Tibial artery (tissue), 4 donors: Measurements from ENCODE around the gene SUMO3.
"Not testable (repeated sequence)": the region's sequence is repeated elsewhere in the genome, so short reads cannot be mapped to it uniquely, and the experiment has no call there.

Experiments used
- DNase-seq, 2 donors: peaks; one replicate each; pipeline ENCODE4 v3.0.0-alpha.2; 2019
- H3K27ac ChIP-seq, 2 donors: fragments of 200-600 bp; sonication (generic) in 1 of 2; 1 replicate in 1 of 2; 2 replicates in 1 of 2; pipeline ENCODE4 v1.5.1; 2018 to 2019; ENCODE audit warnings: mild to moderate bottlenecking in 1 of 2
- H3K27me3 ChIP-seq, 2 donors: fragments of 200-600 bp; sonication (generic) in 1 of 2; one replicate each; pipeline versions ENCODE4 v1.5.1 to v1.6.0; 2016 to 2019
- H3K36me3 ChIP-seq, 3 donors: fragments of 200-600 bp; sonication (generic) in 2 of 3; one replicate each; pipeline ENCODE4 v1.5.1; 2016 to 2019; ENCODE audit warnings: mild to moderate bottlenecking in 2 of 3
- H3K4me1 ChIP-seq, 4 donors: fragments of 200-600 bp; sonication (generic) in 2 of 4; 1 replicate in 3 of 4; 2 replicates in 1 of 4; pipeline ENCODE4 v1.5.1; 2016 to 2019
- H3K4me3 ChIP-seq, 2 donors: fragments of 200-600 bp; sonication (generic) in 1 of 2; 1 replicate in 1 of 2; 2 replicates in 1 of 2; pipeline ENCODE4 v1.5.1; 2018 to 2019; ENCODE audit warnings: mild to moderate bottlenecking in 2 of 2
- H3K9me3 ChIP-seq, 3 donors: fragments of 200-600 bp; sonication (generic) in 1 of 3; one replicate each; pipeline ENCODE4 v1.5.1; 2016 to 2019
- intact Hi-C: fragments of 100-400 bp; cut with DNase I; formaldehyde crosslinking; loops from one replicate; pipeline ENCODE4 v1.15.0; 2023; ENCODE audit warnings: low total_unique reads
- TF ChIP-seq, protein P1 (sequence below), 2 experiments: fragments of 200-600 bp in 1 of 2; fragments of 450-650 bp in 1 of 2; IDR thresholded peaks; one replicate each; pipeline ENCODE4 v1.5.1; 2017 to 2019; ENCODE audit warnings: antibody characterized with exemption in 2 of 2, mild to moderate bottlenecking in 1 of 2, moderate library complexity in 1 of 2

The SUMO3 gene

DNA sequence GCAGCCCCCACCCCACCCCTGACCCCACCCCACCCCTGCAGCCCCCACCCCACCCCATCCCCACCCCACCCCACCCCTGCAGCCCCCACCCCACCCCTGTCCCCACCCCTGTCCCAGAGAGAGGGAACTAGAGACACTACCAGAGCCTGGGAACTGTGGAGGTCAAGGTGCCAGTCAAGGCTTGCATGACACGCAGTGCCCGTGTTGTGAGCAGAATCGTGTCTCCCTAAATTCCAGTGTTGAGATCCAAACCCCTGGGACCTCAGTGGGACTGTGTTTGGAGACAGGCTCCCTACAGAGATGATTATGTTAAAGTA lies 18.4 kb upstream of the SUMO3 start:
- H3K9me3 ChIP-seq: no peaks in the 10 kb centered on the region
- no peak overlapping the region for H3K27ac ChIP-seq
- TF ChIP-seq, protein P1, sequence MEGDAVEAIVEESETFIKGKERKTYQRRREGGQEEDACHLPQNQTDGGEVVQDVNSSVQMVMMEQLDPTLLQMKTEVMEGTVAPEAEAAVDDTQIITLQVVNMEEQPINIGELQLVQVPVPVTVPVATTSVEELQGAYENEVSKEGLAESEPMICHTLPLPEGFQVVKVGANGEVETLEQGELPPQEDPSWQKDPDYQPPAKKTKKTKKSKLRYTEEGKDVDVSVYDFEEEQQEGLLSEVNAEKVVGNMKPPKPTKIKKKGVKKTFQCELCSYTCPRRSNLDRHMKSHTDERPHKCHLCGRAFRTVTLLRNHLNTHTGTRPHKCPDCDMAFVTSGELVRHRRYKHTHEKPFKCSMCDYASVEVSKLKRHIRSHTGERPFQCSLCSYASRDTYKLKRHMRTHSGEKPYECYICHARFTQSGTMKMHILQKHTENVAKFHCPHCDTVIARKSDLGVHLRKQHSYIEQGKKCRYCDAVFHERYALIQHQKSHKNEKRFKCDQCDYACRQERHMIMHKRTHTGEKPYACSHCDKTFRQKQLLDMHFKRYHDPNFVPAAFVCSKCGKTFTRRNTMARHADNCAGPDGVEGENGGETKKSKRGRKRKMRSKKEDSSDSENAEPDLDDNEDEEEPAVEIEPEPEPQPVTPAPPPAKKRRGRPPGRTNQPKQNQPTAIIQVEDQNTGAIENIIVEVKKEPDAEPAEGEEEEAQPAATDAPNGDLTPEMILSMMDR (IDR thresholded peaks at IDR 0.05): no peak
- H3K4me1 ChIP-seq: peaks cover 0 to 6% (median 3%) of the 10 kb centered on the region in 4 donors
- no peak overlapping the region for H3K4me3 ChIP-seq
- intact Hi-C loops: no loop called here
- H3K27me3 ChIP-seq: peaks cover 0 to 18% of the 10 kb centered on the region in 2 donors
- no peak for DNase-seq
- no peaks in the 10 kb centered on the region for H3K36me3 ChIP-seq

GRCh38 chr21:44835647-44835973 lies 17.7 kb upstream of the SUMO3 start:
- Histone ChIP-seq H3K27me3 (peaks cover 0 to 15% of the 10 kb centered on the region in 2 donors), H3K36me3 (no peaks in the 10 kb centered on the region), H3K4me3 (no peak overlapping the region), H3K27ac (no peak overlapping the region), H3K9me3 (no peaks in the 10 kb centered on the region), H3K4me1 (peaks cover 0 to 6% (median 3%) of the 10 kb centered on the region in 4 donors)
- TF ChIP-seq, protein P1 (IDR thresholded peaks at IDR 0.05): no peak
- DNase-seq: peak in 1 of 2 donors; percentile 44
- intact Hi-C loops: no loop called here

DNA sequence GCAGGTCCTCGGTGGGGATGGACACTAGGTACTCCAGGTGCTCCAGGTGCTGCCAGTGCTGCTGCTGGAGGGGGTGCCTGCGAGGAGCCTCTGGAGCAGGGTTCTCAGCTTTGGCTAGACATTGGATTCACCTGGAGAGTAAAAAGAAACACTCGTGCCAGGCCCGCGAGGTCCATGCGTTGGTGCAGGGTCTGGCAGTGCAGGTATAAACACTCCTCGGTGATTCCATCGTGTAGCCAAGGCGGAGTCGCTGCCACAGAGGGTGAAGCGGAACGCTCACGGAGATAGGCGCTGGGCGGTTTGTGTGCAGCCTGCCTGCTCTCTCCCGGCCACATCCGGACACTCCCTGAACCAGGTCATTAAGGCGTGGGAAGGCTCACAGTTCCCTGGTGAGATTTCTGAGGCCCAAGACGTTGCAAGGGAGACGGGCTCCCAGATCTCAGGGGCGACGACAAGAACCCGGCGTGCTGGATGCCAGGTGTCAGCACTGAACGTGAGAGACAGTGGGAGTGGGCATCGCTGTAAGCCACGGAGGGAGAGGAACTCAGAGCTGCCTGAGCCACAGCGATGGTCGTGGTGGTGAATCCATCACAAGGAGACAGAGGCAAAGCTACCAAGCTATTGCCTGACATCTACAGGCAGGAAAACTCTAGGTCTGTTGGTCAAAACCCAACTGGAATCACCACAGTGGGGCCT lies 17.2 kb upstream of the SUMO3 start:
- H3K27ac ChIP-seq: no peak overlapping the region
- TF ChIP-seq, protein P1 (IDR thresholded peaks at IDR 0.05): no peak
- H3K4me3 ChIP-seq: no peak overlapping the region
- H3K4me1 ChIP-seq: peaks cover 0 to 6% (median 3%) of the 10 kb centered on the region in 4 donors
- intact Hi-C loops: loop anchor here (5.0 kb wide), 1 partner anchor 1848 kb away; no protein-coding TSS in a partner anchor
- peak in 1 of 2 donors; percentile 51 for DNase-seq
- H3K27me3 ChIP-seq: peaks cover 0 to 15% of the 10 kb centered on the region in 2 donors
- H3K9me3 ChIP-seq: no peaks in the 10 kb centered on the region
- H3K36me3 ChIP-seq: no peaks in the 10 kb centered on the region

DNA sequence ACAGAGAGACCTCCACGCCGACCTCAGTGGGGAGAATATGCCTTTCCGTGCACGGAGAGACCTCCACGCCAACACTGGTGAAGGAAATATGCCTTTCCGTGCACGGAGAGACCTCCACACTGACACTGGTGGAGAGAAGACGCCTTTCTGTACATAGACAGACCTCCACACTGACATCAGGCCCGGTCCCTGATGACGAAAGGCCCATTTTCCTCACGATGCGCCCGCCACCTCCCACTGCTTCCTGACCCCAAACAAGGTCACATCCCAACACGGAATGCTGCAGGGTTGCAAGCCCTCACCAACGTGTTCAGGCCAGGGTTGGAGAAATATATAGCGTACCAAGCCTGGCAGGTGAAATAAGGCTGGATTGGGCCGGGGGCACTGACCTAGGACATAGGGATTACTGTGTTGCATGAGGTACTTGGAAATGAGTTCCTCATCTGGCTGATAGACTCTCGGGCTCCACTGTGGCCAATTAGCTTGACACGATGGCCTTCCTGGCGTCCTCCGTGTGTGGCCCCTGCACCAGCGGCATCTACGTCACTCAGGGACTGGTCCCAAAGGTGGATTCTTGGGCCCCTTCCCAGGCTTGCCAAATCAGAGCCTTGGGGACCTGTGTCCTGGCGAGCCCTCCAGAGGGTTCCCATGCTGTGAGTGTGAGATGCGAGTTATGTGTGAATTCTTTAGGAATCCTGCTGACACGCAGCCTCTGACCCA lies 16.5 kb upstream of the SUMO3 start:
- H3K36me3 ChIP-seq: no peaks in the 10 kb centered on the region
- DNase-seq: peak in 1 of 2 donors; percentile 51
- H3K27ac ChIP-seq: no peak overlapping the region
- no peak overlapping the region for H3K4me3 ChIP-seq
- peaks cover 0 to under 1% (median 0%) of the 10 kb centered on the region in 3 donors for H3K9me3 ChIP-seq
- intact Hi-C loops: loop anchor here (5.0 kb wide), 1 partner anchor 1847 kb away; no protein-coding TSS in a partner anchor
- TF ChIP-seq, protein P1 (IDR thresholded peaks at IDR 0.05): no peak
- H3K4me1 ChIP-seq: peaks cover 0 to 6% (median 3%) of the 10 kb centered on the region in 4 donors
- peaks cover 0 to 15% of the 10 kb centered on the region in 2 donors for H3K27me3 ChIP-seq

DNA sequence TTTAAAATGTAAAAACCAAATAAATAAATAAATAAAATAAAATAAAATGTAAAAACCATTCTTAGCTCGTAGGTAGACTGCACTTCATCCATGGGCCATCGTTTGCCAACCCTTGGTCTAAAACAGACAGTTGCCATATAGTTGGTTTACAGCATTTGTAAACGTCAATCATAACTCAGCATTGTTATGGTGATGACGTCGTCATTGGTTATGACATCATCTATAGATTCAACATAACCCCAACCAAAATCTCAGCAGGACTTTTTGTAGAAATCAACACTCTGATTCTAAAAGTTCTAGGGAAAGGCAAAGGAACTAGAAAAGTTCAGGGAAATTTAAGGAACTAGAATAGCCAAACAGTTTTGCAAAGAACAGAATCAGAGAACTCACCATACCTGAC lies 15.8 kb upstream of the SUMO3 start:
- no peak overlapping the region for H3K4me3 ChIP-seq
- peaks cover 0 to 15% of the 10 kb centered on the region in 2 donors for H3K27me3 ChIP-seq
- TF ChIP-seq, protein P1 (IDR thresholded peaks at IDR 0.05): no peak
- peaks cover 0 to 6% (median 3%) of the 10 kb centered on the region in 4 donors for H3K4me1 ChIP-seq
- peaks cover 0 to 6% (median 5%) of the 10 kb centered on the region in 3 donors for H3K9me3 ChIP-seq
- intact Hi-C loops: loop anchor here (5.0 kb wide), 1 partner anchor 1846 kb away; no protein-coding TSS in a partner anchor
- no peak for DNase-seq
- H3K27ac ChIP-seq: no peak overlapping the region
- no peaks in the 10 kb centered on the region for H3K36me3 ChIP-seq

DNA sequence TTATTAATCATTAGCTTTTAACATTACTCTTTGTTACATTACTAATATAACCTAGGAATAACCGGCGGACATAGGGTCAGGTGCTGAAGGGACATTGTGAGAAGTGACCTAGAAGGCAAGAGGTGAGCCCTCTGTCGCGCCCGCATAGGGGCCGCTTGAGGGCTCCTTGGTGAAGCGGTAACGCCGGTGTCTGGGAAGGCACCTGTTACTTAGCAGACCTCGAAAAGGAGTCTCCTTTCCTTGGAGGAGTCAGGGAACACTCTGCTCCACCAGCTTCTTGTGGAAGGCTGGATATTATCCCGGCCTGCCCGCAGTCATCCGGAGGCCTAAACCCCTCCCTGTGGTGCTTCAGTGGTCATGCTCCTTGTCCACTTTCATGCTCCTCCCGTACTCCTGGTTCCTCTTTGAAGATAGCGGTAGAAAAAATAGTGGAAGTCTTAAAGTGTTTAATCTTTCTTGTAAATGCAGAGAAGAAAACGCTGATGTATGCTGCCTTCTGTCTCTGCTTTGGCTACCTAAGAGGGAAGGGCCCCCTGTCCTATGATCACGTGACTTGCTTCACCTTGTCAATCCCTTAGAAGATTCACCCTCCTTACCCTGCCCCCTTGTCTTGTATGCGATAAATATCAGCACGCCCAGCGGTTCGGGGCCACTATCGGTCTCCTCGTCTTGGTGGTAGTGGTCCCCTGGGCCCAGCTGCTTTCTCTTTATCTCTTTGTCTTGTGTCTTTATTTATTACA lies 14.8 kb upstream of the SUMO3 start:
- H3K4me1 ChIP-seq, H3K4me3 ChIP-seq, H3K36me3 ChIP-seq, H3K27ac ChIP-seq: not testable (repeated sequence)
- Histone ChIP-seq H3K27me3 (peaks cover 0 to 15% of the 10 kb centered on the region in 2 donors), H3K9me3 (peaks cover 0 to 13% (median 5%) of the 10 kb centered on the region in 3 donors)
- intact Hi-C loops: loop anchor here (5.0 kb wide), 1 partner anchor 1845 kb away; no protein-coding TSS in a partner anchor
- DNase-seq: peak in 1 of 2 donors; percentile 25
